Measurements from ENCODE around the gene BABAM2. TPM values are rescaled to one million over a fixed set of nuclear protein-coding genes. Genes with fewer than 3 reads are reported as not detected.

The BABAM2 gene
- total RNA-seq, 4 donors from 2014 or later: 33.3 to 48.9 (median 37.9) TPM

DNA sequence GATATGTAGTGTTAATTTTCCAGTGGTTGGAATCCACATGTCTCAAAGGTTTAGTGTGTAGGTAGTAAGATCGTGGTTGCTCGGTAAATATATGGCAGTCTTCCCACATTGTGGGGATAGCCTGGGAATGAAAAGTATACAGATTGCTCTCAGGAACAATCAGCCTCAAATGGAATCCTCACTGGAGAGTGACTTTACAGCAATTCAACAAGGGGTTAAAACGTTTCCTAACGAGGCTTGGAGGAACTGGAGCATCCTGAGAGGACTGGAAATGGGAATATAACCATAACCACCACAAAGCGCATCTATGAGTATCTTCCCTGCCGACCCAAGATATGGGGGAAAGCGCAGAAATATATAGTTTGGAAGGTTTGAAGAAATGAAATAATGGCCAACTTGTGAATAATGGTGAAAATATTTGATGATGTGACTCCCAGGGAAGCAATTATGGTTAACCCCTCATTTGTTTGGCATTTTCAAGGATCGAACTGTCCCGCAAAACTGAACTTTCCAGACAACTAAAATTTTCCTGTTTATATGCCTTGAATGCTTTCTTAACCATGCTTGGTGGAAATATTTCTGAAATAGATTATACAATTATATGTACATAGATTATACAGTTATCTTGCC, 401.4 kb downstream of the BABAM2 start:
- in situ Hi-C loops (cut with MboI; ENCODE audit: low pct_ligation_motif_present in 1 of 4, low pct_unique_long_range_greater_than_20kb in 1 of 4, low sequenced_read_pairs in 3 of 4): no loop called here
- H3K27me3 ChIP-seq: no peaks in the 10 kb centered on the region
- peaks cover 0 to 6% (median 0%) of the 10 kb centered on the region in 4 donors for H3K4me1 ChIP-seq
- intact Hi-C loops (cut with DNase I; ENCODE audit: low total_unique reads): no loop called here
- no peaks in the 10 kb centered on the region for H3K9me3 ChIP-seq
- H3K36me3 ChIP-seq: no peaks in the 10 kb centered on the region
- 82 to 87% methylated on average over 5 to 9 of the region's 9 CpGs for WGBS, 2 donors (ENCODE audit: low coverage in 1 of 2)
- no peak overlapping the region for H3K4me3 ChIP-seq
- H3K27ac ChIP-seq: no peak overlapping the region
- DNase-seq: no peak
- TF ChIP-seq, protein P1, sequence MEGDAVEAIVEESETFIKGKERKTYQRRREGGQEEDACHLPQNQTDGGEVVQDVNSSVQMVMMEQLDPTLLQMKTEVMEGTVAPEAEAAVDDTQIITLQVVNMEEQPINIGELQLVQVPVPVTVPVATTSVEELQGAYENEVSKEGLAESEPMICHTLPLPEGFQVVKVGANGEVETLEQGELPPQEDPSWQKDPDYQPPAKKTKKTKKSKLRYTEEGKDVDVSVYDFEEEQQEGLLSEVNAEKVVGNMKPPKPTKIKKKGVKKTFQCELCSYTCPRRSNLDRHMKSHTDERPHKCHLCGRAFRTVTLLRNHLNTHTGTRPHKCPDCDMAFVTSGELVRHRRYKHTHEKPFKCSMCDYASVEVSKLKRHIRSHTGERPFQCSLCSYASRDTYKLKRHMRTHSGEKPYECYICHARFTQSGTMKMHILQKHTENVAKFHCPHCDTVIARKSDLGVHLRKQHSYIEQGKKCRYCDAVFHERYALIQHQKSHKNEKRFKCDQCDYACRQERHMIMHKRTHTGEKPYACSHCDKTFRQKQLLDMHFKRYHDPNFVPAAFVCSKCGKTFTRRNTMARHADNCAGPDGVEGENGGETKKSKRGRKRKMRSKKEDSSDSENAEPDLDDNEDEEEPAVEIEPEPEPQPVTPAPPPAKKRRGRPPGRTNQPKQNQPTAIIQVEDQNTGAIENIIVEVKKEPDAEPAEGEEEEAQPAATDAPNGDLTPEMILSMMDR (IDR thresholded peaks at IDR 0.05): no peak
- TF ChIP-seq POLR2A (IDR thresholded peaks at IDR 0.05) (no peak), POLR2AphosphoS5 (IDR thresholded peaks at IDR 0.05) (no peak), EP300 (IDR thresholded peaks at IDR 0.05; ENCODE audit: low read depth) (no peak)

DNA sequence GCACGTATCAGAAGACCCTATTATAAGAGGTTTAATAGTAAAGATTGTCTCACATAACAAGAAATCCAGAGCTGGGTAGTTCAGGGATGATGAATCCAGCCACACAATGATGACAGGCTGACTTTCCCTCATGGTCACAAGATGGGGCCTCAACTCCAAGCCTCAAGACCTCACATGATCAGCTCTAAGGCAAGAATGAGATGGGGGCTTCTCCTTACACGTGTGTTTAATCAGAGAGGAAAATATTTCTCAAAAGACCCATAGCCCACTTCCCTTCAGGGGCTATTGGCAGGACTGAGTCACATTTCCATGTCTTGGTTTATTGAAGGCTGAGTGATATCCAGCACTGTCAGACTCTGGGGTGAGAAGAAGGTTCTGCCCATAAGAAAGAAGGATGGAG, 402.0 kb downstream of the BABAM2 start:
- DNase-seq: no peak
- Histone ChIP-seq H3K4me1 (no peaks in the 10 kb centered on the region), H3K27me3 (no peaks in the 10 kb centered on the region), H3K9me3 (no peaks in the 10 kb centered on the region), H3K27ac (no peak overlapping the region), H3K36me3 (no peaks in the 10 kb centered on the region), H3K4me3 (no peak overlapping the region)
- TF ChIP-seq POLR2AphosphoS5 (IDR thresholded peaks at IDR 0.05) (no peak), POLR2A (IDR thresholded peaks at IDR 0.05) (no peak), EP300 (IDR thresholded peaks at IDR 0.05; ENCODE audit: low read depth) (no peak)
- TF ChIP-seq, protein P1 (IDR thresholded peaks at IDR 0.05): no peak
- intact Hi-C loops (cut with DNase I; ENCODE audit: low total_unique reads) (no loop called here), in situ Hi-C loops (cut with MboI; ENCODE audit: low pct_ligation_motif_present in 1 of 4, low pct_unique_long_range_greater_than_20kb in 1 of 4, low sequenced_read_pairs in 3 of 4) (no loop called here)
- 75 to 78% methylated on average over 2 of the region's 2 CpGs for WGBS, 2 donors (ENCODE audit: low coverage in 1 of 2)

DNA sequence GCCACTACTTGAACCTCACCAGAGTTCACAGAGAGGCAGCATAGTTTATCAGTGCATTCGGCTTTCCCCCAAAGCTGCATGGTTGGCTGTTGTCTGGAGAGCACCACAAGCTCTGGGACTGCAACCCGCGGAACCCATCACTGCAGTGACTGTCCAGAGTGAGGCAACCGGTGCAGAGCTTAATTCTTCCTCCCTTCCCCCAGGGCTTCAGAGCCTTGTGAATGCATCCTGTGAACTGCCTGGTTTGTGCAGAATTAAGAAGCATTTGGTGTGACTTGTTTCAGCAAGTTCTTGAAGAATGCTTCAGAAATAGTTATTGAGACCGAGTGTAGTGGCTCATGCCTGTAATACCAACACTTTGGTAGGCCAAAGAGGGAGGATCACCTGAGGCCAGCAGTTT, 402.9 kb downstream of the BABAM2 start:
- DNase-seq: no peak
- in situ Hi-C loops (cut with MboI; ENCODE audit: low pct_ligation_motif_present in 1 of 4, low pct_unique_long_range_greater_than_20kb in 1 of 4, low sequenced_read_pairs in 3 of 4) (no loop called here), intact Hi-C loops (cut with DNase I; ENCODE audit: low total_unique reads) (no loop called here)
- Histone ChIP-seq H3K36me3 (no peaks in the 10 kb centered on the region), H3K27ac (no peak overlapping the region), H3K27me3 (no peaks in the 10 kb centered on the region), H3K4me3 (no peak overlapping the region), H3K4me1 (no peaks in the 10 kb centered on the region), H3K9me3 (no peaks in the 10 kb centered on the region)
- no peak for TF ChIP-seq POLR2A (IDR thresholded peaks at IDR 0.05)
- TF ChIP-seq, protein P1 (IDR thresholded peaks at IDR 0.05): no peak
- TF ChIP-seq POLR2AphosphoS5 (IDR thresholded peaks at IDR 0.05): no peak
- TF ChIP-seq EP300 (IDR thresholded peaks at IDR 0.05; ENCODE audit: low read depth): no peak
- WGBS, 2 donors (ENCODE audit: low coverage in 1 of 2): 86% methylated on average over 5 of the region's 5 CpGs; no CpG with 5 or more reads in 1 of the 2 donors

DNA sequence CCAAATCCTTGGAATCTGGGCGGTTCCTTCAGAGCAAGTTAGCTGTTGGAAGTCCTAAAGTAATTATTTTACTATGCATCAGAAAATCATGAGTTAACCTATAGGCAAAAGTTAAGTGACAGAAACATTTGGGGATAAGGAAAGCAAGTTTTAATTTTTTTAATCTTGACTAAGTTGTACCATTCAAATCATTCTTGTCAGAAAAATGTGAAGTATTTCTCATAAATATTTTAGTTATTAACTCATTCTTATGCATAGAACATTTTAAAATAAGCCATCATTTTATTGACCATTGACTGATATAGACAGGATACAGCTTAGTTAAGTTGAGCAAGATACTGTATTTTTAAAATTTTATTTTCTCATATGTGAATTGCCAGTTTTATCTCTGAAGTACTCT, 403.9 kb downstream of the BABAM2 start:
- Histone ChIP-seq H3K4me3 (no peak overlapping the region), H3K27me3 (no peaks in the 10 kb centered on the region), H3K27ac (no peak overlapping the region), H3K9me3 (no peaks in the 10 kb centered on the region), H3K36me3 (no peaks in the 10 kb centered on the region), H3K4me1 (no peaks in the 10 kb centered on the region)
- DNase-seq: no peak
- TF ChIP-seq, protein P1 (IDR thresholded peaks at IDR 0.05): no peak
- TF ChIP-seq POLR2A (IDR thresholded peaks at IDR 0.05): no peak
- no peak for TF ChIP-seq EP300 (IDR thresholded peaks at IDR 0.05; ENCODE audit: low read depth)
- TF ChIP-seq POLR2AphosphoS5 (IDR thresholded peaks at IDR 0.05): no peak
- intact Hi-C loops (cut with DNase I; ENCODE audit: low total_unique reads): no loop called here
- in situ Hi-C loops (cut with MboI; ENCODE audit: low pct_ligation_motif_present in 1 of 4, low pct_unique_long_range_greater_than_20kb in 1 of 4, low sequenced_read_pairs in 3 of 4): no loop called here
- WGBS, 2 donors (ENCODE audit: low coverage in 1 of 2): 90 to 93% methylated on average over 1 of the region's 1 CpG

Measured in transverse colon (tissue), 4 donors.